ENCODE results near the gene CDH13.

CDH13 gene

GRCh38 chr16:83270061-83270460 is 643.3 kb downstream of the CDH13 start:
- DNase-seq, result no peak

DNA sequence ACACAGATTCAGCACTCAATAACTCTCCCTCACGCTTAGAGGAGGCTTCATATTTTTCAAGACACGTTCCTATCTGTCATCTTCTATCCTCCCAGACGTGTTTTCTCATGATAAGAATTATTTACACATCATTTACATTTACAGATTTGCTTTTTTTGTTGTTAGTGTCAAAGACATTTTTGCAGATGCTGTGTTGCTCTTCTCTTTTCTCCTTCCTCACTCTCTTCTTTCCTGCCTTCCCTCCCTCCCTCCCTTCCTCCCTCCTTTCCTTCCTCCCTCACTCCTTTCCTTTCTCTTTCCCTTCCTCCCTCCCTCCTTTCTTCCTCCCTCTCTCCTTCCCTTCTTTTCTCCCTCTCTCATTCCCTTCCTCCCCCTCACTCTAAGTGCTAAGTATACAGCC is 643.9 kb downstream of the CDH13 start:
- DNase-seq, result no peak

DNA sequence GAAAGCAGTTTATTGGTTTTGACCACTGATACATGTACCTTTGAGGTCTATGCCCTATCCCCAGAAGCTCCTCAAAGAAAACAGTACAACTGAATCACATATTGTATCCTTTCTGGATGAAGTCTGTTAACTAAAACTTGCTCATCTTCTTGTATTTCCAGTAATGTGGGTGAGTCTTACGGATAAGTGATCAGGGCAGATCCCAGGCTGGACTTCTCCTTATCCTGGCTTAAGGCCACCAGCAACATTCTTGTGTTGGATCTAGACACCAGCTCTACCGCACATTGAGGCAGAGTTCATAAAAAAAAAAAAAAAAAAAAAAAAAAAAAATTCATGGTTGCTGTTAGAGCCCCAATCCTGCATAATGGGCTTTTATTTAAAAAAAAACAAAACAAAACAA is 644.4 kb downstream of the CDH13 start:
- DNase-seq, result no peak

GRCh38 chr16:83271970-83272575 is 645.3 kb downstream of the CDH13 start:
- no peak for DNase-seq

- no peak for DNase-seq
These were observed 646.1 kb downstream of the CDH13 start for GRCh38 chr16:83272843-83273242.

- DNase-seq, result no peak
These were observed 646.9 kb downstream of the CDH13 start for GRCh38 chr16:83273504-83274173.

- no peak for DNase-seq
These were observed 652.5 kb downstream of the CDH13 start for GRCh38 chr16:83279251-83279650.

GRCh38 chr16:83285921-83286320 is 659.2 kb downstream of the CDH13 start:
- DNase-seq, result no peak

GRCh38 chr16:83296505-83296904 is 669.7 kb downstream of the CDH13 start:
- no peak for DNase-seq

GRCh38 chr16:83298541-83298940 is 671.8 kb downstream of the CDH13 start:
- DNase-seq, result no peak

- DNase-seq, result no peak
These were observed 673.6 kb downstream of the CDH13 start for GRCh38 chr16:83300326-83300725.

- no peak for DNase-seq
These were observed 675.2 kb downstream of the CDH13 start for GRCh38 chr16:83301971-83302370.

DNA sequence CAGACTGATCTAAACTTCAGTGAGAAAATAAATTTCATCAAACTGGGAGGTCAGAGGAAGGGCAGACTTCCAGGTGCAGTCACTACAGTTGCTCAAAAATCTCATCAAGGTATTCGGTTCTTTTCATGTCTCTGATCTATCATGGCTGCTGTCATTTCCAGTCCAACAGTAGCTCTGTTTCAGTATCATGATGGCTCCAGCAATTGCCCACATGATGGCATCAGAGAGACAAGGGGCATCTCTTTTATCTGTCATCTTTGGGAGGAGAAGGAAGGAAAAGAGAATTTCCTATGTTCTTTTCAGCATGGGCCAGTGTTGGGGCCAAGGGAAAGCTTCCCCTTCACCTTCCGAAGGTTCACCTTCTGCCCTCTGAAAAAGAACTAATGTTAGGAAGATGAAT is 676.1 kb downstream of the CDH13 start:
- DNase-seq, result no peak

DNA sequence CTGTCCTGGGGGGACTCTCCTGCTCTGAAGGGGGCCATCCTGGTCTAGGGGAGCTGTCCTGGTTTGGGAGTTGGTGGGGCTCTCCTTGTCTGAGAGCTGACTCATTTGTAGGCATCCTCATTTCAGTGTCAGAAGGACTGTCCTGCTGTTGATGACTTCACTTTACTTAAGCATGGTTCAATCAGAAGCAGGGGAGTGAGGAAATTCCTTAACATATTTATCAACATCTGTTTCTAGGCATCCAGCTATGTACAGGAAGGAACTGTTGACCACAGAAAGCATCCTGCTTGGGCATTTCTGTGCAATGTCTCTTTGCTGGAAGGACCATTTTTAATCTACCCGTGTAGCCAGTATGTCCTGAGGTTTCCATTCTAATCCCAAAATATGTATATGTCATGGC is 678.3 kb downstream of the CDH13 start:
- DNase-seq, result no peak

GRCh38 chr16:83306961-83307593 is 680.3 kb downstream of the CDH13 start:
- no peak for DNase-seq

- no peak for DNase-seq
These were observed 680.8 kb downstream of the CDH13 start for GRCh38 chr16:83307594-83307992.

DNA sequence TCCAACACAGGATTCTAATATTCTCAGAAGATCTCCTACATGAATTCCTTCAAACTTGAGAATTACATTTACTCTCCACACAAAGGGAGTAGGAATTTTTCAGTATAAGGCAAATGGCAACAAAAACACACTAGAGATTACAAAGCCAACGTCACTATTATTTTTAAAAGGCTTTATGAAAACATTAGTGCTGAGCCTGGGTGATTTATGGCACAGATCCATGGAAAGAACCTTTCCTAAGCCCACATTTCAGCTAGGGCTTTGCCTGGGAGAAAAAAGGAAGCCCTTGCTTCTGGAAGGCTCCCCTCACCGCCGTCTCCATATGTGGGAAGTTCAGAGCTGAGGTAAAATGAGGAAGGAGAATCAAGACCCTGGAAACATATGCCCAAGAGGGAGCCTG is 681.6 kb downstream of the CDH13 start:
- DNase-seq, result no peak

DNA sequence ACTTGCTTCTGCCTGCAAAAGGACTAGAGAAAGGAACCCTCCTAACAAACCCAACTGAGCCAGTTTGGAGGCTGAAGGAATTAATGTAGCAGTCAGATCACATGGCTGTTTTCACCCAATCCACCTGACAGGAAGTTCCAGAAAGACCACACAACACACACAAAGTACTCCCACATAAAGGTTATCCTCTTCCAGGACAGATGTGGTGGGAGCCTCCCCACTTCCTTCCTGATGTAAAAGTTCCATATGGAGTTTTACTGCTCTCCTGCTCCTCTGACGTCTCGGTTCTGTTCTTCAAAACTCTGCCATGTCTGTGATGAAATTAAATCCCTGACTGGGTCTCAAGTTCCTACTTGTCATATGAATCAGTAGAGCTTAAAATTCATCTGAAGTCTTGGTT is 684.0 kb downstream of the CDH13 start:
- no peak for DNase-seq

DNA sequence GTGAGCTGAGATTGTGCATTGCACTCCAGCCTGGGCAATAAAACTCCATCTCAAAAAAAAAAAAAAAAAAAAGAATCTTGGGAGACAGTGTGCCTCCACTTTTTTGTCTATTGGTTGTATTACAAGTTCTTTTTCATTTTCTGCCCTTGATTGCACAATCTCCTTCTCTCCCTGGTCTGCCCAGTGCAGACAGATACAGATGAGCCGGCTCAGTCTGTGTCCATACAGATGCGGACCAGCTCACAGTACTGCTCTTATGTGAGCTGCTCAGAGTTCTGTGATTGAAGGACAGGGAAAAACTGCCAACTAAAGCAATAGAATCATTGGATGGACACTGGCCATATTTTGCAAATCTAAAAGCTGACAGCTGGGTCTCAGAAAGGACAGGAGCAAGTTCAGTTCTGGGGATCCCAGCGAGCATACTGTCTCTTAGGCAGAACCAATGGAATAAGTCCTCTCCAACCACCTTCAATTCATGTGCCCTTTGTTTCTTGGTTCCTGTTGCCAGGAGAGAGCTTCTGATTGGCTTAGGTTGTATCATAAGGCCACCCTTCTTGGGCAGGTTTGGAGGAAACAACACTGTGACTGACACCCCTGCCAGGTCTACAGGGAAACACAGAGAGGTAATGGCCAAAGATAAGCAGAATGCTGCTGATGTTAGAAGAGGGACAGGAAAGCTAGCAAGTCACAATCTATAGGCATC is 685.4 kb downstream of the CDH13 start:
- DNase-seq, result no peak

- no peak for DNase-seq
These were observed 686.0 kb downstream of the CDH13 start for GRCh38 chr16:83312718-83313245.

DNA sequence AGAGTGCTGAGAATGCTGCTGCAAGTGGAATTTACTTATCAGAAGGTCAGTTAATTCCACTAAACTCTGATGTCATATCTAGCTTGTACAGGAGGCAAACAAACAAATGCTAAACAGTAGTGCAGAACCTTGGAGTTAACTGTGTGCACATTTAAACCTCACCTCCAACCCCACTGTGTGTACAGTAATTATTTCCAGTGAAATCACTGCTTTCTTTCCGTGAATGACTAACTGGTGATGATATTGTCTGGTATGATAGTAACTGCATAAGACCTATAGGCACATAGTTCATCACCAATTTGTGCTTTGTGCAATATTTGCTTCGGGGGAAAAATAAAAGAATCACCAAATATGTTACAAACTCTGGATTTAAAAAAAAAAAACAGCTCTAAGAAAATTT is 688.5 kb downstream of the CDH13 start:
- DNase-seq, result no peak

GRCh38 chr16:83316458-83316857 is 689.7 kb downstream of the CDH13 start:
- DNase-seq, result no peak

DNA sequence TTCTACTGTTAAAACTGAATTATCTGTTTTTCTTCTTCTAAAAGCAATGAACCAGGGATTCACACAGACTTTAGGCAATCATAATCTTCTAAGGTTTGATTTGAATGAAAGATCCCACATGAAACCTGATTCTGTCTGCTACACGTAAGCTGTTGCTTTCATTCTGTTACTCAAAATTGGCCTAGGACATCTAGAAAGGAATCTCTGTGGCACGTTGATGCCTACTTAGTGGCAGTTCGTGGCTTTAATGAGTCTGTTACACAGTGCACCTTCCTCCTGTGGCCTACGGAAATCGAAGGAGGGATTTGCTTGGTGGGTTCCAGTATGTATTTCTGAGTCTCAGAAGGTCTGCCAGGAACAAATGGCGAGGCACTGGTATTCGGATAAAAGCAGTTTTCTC is 691.6 kb downstream of the CDH13 start:
- DNase-seq, result no peak

- no peak for DNase-seq
These were observed 702.2 kb downstream of the CDH13 start for GRCh38 chr16:83328936-83329335.
